HTERT RPE-1 (cell line): ENCODE data around the gene ARRDC2.
"Not testable (repeated sequence)": the region's sequence is repeated elsewhere in the genome, so short reads cannot be mapped to it uniquely, and the experiment has no call there.

ENCODE experiments used
- in situ Hi-C: fragments of 300-500 bp; cut with MboI; formaldehyde crosslinking; loops from 4 replicates; pipeline ENCODE4 v1.14.3; 2020; ENCODE audit warnings: low sequenced_read_pairs

Gene ARRDC2

DNA sequence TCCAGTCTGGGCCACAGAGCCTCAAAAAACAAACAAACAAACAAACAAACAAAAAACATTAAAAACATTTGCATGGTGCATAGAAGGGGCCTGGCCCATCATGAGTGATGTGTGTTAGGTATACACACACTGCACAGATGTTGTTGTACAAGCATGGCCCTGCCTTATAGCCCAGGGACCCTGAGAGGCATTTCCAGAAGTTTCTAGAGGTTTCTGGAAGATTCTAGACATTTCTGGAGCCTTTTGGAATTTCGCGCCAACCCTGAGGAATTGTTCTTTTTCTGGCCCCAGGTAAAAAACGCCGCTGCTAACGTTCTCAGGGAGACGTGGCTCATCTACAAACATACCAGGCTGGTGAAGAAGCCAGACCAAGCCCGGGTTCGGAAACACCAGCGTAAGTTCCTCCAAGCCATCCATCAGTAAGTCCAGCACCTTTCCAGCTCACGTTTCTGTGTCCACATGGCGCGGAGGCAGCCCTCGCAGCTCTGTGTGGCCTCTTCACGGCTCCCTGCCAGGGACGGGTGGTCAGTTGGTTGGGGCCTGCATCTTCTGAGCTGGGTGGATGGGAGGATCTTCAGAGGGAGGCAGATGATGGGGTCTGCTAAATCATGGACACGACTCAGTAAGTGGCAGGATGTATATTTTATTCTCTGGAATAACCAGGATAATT is 18.4 kb upstream of the ARRDC2 start:
- in situ Hi-C loops: no loop called here

DNA sequence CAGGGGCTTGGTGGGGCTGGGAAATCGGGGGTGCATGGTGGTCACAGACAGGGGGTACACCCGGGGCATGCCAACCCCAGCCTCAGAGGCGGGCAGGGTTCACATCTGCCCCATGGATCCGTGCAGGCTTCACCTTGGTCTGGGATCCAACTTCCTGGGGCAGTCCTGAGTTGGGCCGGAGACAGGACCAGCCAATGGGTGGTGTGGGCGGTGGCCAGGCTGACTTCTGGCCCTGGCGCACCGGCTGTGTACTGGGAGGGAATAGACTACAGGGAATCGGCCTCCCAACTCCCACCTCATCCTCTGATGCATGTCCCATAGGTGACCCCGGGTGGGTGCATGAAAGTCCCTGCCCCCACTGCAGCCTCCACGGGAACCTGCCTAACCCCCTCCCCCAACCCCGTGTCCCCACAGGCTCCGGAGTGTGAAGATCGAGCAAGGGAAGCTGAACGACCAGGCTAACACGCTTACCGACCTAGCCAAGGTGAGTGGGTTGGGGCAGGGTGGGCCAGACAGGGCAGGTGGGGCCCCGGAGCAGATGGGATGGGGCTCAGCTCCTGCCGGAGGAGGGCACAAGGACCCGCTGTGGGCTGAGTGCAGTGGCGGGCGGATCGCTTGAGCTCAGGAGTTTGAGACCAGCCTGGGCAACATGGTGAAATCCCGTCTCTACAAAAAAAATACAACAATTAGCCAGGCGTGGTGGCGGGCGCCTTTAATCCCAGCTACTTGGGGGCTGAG is 14.7 kb upstream of the ARRDC2 start:
- in situ Hi-C loops: no loop called here

DNA sequence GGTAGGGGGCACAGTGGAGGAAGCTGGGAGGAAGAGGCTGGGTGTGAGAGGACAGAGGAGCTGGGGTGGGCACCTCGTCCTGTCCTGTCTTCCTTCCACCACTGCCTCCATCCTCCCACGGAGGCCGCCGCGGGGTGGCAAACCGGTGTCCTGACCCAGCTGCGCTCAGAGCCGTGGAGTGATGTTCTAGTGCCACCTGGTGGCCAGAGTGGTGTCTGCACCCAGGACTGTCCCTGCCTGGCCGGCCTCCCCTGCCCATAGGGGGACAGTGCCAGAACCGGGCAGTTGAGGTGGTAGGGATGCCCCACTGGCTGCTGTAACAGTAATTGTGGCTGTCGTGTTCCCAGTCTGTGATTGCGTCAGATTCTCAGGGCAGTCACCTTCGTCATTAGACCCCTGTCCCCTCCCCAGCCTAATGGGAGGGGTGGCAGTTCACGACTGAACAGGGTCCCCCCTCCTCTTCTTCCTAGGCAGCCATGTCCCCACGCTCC is 11.1 kb upstream of the ARRDC2 start:
- in situ Hi-C loops: no loop called here

DNA sequence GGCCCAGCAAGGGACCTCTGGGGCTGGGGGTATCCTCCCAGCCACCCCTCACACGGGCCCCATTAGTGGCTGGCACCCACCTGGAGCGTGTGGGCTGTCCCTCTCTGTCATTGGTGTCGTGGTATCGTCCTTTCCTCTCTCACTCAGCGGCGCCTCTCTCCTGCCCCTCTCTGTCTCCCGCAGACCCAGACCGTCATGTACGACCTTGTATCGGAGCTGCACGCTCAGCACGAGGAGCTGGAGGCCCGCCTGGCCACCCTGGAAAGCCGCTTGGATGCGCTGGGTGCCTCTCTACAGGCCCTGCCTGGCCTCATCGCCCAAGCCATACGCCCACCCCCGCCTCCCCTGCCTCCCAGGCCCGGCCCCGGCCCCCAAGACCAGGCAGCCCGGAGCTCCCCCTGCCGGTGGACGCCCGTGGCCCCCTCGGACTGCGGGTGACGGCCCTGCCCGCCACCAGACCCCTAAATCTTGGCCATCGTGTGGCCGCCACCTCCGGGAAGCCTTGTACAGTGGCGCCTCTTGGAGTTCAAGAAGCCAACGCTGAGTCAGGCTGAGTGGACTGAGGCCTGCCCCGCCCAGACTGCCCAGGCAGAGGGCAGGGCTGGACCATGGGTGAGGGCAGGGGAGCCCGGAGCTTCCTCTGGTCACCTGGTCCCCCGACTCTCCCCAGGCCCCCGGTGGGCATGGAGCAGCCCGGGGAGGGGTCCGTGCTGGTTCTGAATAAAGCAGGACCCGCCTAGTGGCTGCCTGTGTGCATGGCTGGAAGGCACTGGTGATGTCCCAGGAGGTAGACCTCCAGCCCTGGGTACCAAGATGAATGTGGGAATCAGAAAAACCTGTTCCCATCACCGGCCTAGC is 9.8 kb upstream of the ARRDC2 start:
- in situ Hi-C loops: no loop called here

DNA sequence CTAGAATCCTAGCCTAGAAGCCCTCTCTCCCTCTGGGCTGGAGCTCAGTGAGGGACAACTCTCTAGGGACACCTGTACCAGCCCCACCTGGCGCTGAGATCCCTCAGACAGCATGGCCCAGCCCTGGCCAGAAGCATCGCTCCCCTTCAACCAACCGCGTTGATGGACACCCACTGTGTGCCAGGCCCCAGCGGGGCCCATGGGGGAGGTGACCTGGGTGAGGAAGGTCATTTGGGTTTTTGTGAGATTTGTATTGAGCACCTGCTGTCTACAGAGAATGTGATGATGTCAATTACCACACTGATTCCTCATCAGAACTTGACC is 9.2 kb upstream of the ARRDC2 start:
- in situ Hi-C loops: no loop called here

DNA sequence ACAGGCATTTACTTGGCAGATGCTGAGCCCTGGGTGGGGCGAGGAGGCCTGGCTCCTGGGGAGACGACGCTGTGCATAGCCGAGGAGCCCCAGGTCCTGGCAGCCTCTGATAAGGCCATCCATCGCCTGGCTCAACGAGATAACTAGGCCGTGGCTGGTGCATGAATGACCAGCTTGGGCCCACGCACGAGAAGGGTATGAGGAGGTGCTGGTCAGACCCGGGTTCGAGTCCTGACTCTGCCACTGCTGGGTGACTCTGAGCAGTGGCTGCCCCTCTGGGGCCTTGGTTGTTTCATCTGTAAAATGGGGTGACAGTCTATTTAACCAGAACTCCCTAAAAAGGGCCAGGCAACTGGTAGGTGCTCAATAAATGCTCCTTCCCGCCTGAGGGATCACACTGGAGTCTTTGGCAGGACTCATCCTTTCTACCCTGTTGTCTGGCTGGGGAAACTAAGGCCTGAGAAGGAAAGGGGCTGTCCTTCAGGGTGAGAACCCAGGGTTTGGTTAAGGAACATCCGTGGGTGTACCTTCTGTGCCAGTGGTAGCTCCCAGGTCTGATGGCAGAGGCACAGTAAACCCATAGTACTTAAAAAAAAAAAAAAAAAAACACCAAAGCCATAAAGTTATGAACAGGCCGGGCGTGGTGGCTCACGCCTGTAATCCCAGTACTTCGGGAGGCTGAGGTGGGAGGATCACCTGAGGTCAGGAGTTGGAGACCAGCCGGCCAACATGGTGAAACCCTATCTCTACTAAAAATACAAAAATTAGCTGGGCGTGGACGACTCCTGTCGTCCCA is 8.1 kb upstream of the ARRDC2 start:
- in situ Hi-C loops: no loop called here

DNA sequence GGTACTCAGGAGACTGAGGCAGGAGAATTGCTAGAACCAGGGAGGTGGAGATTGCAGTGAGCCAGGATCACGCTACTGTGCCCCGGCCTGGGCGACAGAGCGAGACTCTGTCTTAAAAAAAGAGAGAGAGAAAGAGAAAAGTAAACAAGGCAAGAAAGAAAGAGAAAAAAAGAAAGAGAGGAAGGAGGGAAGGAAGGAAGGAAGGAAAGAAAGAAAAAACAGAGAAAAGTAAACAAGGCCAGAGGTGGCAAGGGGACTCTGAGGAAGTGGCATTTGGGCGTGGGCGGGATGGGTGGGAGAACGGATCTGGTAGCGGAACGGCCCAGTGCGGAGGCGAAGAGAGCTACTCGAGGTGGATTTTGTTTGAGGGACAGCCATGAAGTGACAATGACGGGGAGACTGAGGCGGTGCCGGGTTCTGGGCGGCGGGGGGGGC is 7.5 kb upstream of the ARRDC2 start:
- in situ Hi-C loops: no loop called here

DNA sequence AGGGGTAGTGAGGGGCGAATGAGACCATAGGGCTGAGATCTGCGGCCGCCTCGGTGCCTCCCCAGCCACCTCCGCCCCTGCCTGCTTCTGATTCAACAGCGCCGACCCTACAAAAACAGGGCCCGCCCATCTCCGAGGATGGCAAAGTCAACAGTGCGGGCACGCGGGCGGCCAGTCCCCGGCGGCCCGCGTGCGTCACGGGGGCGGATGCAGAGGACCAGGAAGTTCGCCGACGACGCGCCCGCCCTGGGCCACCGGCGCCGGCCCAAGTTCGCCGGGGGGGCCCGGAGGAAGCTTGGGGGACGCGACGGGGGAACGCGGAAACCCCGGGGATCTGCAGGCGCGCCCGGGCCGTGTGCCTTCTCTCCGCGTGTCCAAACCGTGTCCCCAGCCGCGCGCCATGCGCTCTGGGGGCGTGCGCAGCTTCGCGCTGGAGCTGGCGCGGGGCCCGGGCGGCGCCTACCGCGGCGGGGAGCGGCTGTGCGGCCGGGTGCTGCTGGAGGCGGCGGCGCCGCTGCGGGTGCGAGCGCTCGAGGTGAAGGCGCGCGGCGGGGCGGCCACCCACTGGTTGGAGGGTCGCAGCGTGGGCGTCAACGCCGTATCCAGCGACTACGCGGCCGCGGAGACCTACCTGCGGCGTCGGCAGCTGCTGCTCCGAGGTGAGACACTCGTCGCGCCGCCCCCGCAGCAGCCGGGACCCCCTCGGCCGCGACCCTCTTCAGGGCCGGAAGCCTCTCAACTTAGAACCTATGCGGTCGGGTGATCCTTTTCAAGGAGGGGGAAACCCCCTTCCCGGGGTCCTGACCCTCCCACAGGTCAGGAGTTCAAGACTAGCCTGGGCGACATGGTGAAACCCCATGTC is 6.8 kb upstream of the ARRDC2 start:
- in situ Hi-C loops: no loop called here

DNA sequence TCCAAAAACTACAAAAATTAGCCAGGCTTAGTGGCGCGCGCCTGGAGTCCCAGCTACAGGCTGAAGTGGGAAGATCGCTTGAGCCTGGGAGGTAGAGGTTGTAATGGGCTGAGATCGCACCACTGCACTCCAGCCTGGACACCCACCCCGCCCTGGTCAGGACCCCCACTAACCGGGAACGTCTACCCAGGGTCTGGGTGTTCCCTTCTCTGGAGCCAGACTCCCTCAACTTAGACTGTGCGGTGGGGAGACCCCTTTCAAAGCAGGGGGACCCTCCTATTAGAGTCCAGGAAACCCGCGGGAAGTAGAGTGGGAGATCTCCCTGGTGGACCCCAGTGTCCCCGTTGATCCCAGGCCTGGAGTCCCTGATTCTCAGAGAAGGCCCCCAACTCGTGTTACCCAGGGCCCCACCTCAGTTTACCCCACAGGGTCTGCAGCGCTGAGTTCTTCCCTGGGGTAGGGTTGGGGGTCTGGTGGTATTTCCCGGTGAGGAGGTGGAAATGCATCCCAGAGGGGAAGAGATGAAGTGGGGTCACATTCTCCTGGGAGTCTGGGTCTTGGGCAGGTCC is 6.1 kb upstream of the ARRDC2 start:
- in situ Hi-C loops: no loop called here

DNA sequence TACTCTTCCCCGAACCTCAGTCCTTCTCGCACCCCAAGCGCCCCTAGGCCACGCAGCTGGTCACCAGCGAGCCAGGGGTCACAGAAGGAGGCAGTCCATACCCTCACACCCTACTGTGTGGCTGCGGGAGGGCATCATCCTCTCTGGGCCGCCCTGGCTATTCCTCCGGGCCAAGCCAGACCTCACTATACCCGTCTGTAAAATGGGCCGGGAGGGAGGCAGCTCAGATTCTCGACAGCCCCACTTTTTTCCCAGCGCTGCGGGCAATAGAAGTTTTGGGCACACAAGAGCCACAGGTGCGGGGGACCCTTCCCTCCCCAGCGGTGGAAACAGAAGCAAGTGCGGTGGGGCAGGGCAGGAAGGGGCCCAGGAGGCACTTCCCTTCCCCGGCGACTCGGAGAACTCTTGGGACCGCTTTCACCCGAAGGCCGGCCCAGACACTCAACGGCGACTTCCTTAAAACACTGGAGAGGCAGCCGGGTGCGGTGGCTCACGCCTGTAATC is 5.6 kb upstream of the ARRDC2 start:
- in situ Hi-C loops: no loop called here

DNA sequence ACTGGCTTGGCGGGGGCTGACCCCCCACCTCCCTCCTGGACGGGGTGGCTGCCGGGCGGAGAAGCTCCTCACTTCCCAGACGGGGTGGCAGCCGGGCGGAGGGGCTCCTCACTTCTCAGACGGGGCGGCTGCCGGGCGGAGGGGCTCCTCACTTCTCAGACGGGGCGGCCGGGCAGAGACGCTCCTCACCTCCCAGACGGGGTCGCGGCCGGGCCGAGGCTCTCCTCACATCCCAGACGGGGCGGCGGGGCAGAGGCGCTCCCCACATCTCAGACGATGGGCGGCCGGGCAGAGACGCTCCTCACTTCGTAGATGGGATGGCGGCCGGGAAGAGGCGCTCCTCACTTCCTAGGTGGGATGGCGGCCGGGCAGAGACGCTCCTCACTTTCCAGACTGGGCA is 2.2 kb upstream of the ARRDC2 start:
- in situ Hi-C loops: not testable (repeated sequence)

DNA sequence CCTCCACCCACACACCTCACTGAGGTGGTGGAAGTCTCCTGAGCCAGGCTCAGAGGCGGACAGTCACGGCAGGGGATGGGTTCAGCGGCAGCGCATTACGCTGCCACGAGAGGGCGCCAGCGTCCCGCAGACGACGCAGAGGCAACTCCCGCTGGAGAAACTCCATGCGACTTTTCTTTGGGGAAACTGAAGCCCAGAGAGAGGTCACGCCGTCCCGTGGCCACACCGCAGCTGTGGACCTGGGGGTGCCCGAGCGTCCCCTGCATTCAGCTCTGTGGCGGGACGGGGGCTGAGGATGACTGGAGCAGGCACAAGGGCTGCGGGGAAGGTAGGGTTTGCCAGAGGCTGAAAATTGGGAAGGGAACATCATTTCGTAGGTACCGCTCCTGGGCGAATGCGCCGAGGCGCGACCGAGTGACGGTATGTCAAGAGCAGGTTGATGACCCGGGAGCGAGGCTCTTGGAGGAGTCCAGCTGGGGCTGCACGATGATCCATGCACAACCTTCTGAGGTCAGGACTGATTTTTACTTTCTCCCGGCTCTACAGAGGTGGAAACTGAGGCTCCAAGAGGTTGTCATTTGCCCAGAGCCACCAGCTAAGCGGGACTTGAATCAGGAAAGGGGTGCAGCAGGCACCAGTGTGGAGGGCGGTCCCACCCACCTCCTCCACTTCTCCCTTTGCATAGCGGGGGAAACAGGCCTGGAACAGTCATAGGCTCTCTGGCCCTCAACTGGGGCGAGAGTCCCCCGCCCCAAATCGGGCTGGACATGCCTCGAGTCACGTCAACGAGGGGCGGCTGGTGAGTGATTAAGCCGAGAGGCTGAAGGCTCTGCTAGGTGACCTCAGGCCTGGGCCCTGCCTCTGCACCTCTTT is 690 bp upstream of the ARRDC2 start:
- in situ Hi-C loops: no loop called here

DNA sequence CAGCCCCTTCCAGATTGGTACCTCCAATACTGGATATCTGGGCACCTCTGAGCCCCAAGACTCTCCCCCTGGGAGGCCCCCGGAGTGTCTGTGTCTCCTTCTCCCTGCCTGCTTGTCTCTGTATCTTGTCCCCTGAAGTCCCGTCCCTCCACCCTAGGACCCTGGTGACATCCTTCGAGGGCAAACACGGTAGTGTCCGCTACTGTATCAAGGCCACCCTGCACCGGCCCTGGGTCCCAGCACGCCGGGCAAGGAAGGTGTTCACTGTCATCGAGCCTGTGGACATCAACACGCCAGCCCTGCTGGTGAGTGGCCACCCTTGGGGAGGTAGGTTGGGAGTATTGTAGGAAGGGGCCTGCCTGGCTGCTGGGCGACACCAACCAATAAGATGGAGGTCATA is 844 bp downstream of the ARRDC2 start:
- in situ Hi-C loops: no loop called here

DNA sequence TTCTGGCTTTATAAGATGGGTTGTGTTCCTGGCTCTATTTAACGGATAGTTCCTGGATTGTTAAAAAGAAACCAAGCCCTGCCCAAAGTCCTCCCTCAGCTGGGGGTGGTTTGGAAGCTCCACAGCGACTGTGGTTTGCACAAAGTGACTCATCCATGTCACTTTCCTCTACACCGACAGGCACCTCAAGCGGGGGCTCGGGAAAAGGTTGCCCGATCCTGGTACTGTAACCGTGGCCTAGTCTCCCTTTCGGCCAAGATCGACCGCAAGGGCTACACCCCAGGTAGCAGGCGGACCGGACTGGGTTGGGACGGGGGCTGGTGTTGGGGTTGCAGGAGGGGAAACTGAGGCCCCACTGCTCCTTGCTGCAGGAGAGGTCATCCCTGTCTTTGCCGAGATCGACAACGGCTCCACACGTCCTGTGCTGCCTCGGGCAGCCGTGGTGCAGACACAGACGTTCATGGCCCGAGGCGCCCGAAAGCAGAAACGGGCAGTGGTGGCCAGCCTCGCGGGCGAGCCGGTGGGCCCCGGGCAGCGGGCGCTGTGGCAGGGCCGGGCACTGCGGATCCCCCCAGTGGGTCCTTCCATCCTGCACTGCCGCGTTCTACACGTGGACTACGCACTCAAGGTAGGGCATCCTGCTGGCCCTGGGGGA is 1.6 kb downstream of the ARRDC2 start:
- in situ Hi-C loops: no loop called here

DNA sequence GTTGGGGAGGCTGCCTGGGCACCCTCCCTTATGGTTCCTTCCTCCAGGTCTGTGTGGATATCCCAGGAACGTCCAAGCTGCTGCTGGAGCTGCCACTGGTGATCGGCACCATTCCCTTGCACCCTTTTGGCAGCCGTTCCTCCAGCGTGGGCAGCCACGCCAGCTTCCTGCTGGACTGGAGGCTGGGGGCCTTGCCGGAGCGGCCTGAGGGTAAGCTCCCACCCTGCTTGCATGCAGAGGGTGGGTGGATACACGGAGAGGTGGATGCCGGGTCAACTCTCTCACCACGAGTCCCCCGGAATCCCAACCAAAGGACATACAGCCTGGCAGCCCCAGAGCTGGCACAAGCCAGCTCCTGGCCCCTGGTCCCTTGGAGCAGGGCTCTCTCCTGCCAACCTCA is 2.2 kb downstream of the ARRDC2 start:
- in situ Hi-C loops: no loop called here

DNA sequence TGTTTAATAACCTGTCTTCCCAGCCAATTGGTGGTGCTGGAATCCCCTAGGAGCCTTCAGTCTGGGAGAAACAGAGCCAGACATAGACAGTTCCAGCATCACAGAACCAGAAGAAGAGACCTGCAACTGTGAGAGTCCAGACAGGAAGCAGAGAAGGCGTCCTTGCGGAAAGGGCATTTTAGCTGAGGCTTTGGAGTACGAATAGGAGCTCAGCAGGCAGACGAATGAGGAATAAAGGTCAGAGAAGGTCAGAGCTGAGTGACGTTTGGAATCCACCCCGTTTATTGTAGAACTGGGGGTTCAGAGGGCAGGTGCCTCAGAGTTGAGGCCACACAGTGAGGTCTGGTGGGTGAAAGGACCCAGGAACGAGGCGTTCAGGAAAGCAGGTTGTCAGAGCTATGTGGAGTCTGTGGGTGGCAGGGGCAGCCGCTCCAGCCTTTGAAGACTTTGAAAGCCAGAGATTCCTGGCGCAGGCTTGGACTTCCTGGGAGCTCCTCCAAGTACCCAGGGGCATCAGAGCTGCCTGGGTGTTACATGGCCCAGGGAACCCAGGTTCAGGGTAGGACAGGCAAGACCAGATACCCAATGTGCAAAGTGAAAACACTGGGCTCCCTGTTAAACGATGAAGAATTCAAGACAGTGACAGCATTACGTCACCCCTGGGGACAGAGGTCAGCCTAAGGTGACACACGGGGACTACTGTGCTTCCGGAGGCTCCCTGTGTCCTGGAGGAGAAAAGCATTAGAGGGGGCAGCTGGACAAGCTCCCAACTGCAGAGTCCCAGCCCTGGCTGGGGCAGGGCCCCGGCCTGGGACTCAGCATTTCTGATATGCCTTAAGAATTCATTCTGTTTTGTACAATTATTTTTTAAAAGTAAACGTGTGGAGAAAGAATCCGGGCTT is 5.5 kb downstream of the ARRDC2 start:
- in situ Hi-C loops: no loop called here

DNA sequence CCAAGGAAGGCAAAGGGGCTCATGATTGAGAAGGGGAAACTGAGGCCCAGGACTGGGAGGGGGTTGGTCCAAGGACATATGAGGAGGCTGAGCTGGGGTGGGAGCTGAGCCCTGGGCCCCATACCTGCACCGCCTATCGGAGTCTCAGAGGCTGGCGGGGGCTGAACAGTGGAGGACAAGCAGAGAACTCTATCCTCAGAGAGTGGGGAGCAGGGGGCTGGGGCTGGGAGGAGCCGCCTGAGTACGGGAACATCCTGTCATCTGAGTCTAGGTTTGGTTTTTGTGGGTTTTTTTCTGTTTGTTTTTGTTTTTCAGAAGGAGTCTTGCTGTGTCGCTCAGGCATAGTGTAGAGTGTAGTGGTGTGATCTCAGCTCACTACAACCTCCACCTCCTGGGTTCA is 6.2 kb downstream of the ARRDC2 start:
- in situ Hi-C loops: no loop called here
